B cell (primary cell): Measurements from ENCODE around the gene GPR148. TPM values are rescaled to one million over a fixed set of nuclear protein-coding genes. Genes with fewer than 3 reads are reported as not detected.

Experiments
- ATAC-seq: fragments of 200-7000 bp; cut with Tn5 transposase; one replicate; pipeline ENCODE4 v1.10.0; 2021; ENCODE audit warnings: low read depth, mild to moderate bottlenecking, moderate number of reproducible peaks, moderate library complexity
- CTCF ChIA-PET: fragments of 350-600 bp; sonication (Branson Sonifier 250); formaldehyde crosslinking; loops from one replicate; lab custom pipeline; 2021; ENCODE audit warnings: antibody characterized with exemption, inconsistent platforms; lab: Charles Lee
- POLR2A ChIA-PET: fragments of 350-600 bp; sonication (Branson Sonifier 250); formaldehyde crosslinking; loops from one replicate; lab custom pipeline; 2021; ENCODE audit warnings: antibody characterized with exemption; lab: Charles Lee
- DNase-seq: peaks from one replicate; pipeline ENCODE4 v3.0.0; 2013
- H2AFZ ChIP-seq: 2 replicates; pipeline ENCODE4 v1.6.1; 2012; ENCODE audit warnings: mild to moderate bottlenecking, low read depth, low read length; ENCODE audit not compliant: insufficient read depth, poor library complexity, severe bottlenecking
- H3K27ac ChIP-seq, 2 donors: 1 replicate in 1 of 2; 2 replicates in 1 of 2; pipeline ENCODE4 v1.5.1; 2012 to 2013; ENCODE audit warnings: low read length in 2 of 2, mild to moderate bottlenecking in 2 of 2, moderate library complexity in 1 of 2
- H3K27me3 ChIP-seq, 4 experiments: fragments of 200-600 bp in 1 of 4; sonication (generic) in 1 of 4; replicated peaks in 1 of 4; 1 replicate in 2 of 4; 2 replicates in 2 of 4; pipeline versions ENCODE4 v1.6.1 to v1.7.0; 2013 to 2016; ENCODE audit warnings: low read length in 3 of 4, mild to moderate bottlenecking in 2 of 4, mixed read lengths in 1 of 4, moderate library complexity in 1 of 4; ENCODE audit not compliant: insufficient read depth in 4 of 4, control insufficient read depth in 3 of 4; ENCODE audit errors: control extremely low read depth in 1 of 4
- H3K36me3 ChIP-seq, 2 experiments: replicated peaks in 1 of 2; 1 replicate in 1 of 2; 2 replicates in 1 of 2; pipeline versions ENCODE4 v1.6.1 to v1.7.1; 2013; ENCODE audit warnings: low read length in 1 of 2; ENCODE audit not compliant: insufficient read depth in 2 of 2, control insufficient read depth in 1 of 2; ENCODE audit errors: control extremely low read depth in 1 of 2, extremely low read depth in 1 of 2
- H3K4me1 ChIP-seq, 2 donors: fragments of 200-600 bp in 1 of 2; sonication (generic) in 1 of 2; 1 replicate in 1 of 2; 2 replicates in 1 of 2; pipeline versions ENCODE4 v1.5.1 to v1.6.1; 2013 to 2017; ENCODE audit warnings: low read length in 2 of 2; ENCODE audit not compliant: control insufficient read depth in 2 of 2, insufficient read depth in 2 of 2
- H3K4me2 ChIP-seq: replicated peaks from 2 replicates; pipeline ENCODE3; 2012; ENCODE audit warnings: mild to moderate bottlenecking, low read depth, low read length; ENCODE audit not compliant: poor library complexity, severe bottlenecking
- H3K4me3 ChIP-seq, 5 experiments: fragments of 200-600 bp in 1 of 5; sonication (generic) in 1 of 5; 1 replicate in 3 of 5; 2 replicates in 2 of 5; pipeline versions ENCODE4 v1.5.1 to v1.7.0; 2011 to 2016; ENCODE audit warnings: low read length in 4 of 5, mild to moderate bottlenecking in 4 of 5, low read depth in 2 of 5, control low read depth in 1 of 5, moderate library complexity in 1 of 5; ENCODE audit not compliant: insufficient read depth in 1 of 5; ENCODE audit errors: control extremely low read depth in 1 of 5, extremely low read depth in 1 of 5
- H3K79me2 ChIP-seq: fragments of 200-600 bp; sonication (generic); one replicate; pipeline ENCODE4 v1.6.0; 2016; ENCODE audit warnings: low read length; ENCODE audit not compliant: control insufficient read depth, insufficient read depth
- H3K9ac ChIP-seq: fragments of 200-600 bp; sonication (generic); 2 replicates; pipeline ENCODE4 v1.6.1; 2017; ENCODE audit warnings: mild to moderate bottlenecking, low read length, moderate library complexity
- H3K9me3 ChIP-seq, 3 donors: one replicate each; pipeline versions ENCODE4 v1.6.1 to v1.7.1; 2013; ENCODE audit warnings: low read length in 2 of 3; ENCODE audit not compliant: control insufficient read depth in 2 of 3, insufficient read depth in 1 of 3; ENCODE audit errors: control extremely low read depth in 1 of 3
- H4K20me1 ChIP-seq: 2 replicates; pipeline ENCODE4 v1.6.0; 2012; ENCODE audit warnings: mild to moderate bottlenecking, low read length; ENCODE audit not compliant: insufficient read depth, control insufficient read depth, poor library complexity, severe bottlenecking
- H3K27ac Mint-ChIP-seq: one replicate; pipeline ENCODE4 v1.8.0; 2021; ENCODE audit warnings: mixed read lengths
- H3K27me3 Mint-ChIP-seq: one replicate; pipeline ENCODE4 v1.8.0; 2021; ENCODE audit warnings: mixed read lengths
- H3K4me1 Mint-ChIP-seq: one replicate; pipeline ENCODE4 v1.8.0; 2021; ENCODE audit warnings: mixed read lengths
- H3K4me3 Mint-ChIP-seq: one replicate; pipeline ENCODE4 v1.8.0; 2021; ENCODE audit warnings: mixed read lengths
- H3K9me3 Mint-ChIP-seq: one replicate; pipeline ENCODE4 v1.8.0; 2022; ENCODE audit warnings: mixed read lengths; ENCODE audit not compliant: insufficient read depth
- EZH2 ChIP-seq: IDR thresholded peaks from 2 replicates; pipeline ENCODE4 v1.6.1; 2012; ENCODE audit warnings: borderline replicate concordance, low read depth, mild to moderate bottlenecking, moderate library complexity, low read length; ENCODE audit not compliant: insufficient read depth, poor library complexity, severe bottlenecking
- WGBS: methylation state at CpG from one replicate; pipeline ENCODE4 v1.1.5; 2013; ENCODE audit warnings: missing lambda C conversion rate; ENCODE audit not compliant: insufficient coverage; 5-methylcytosine and 5-hydroxymethylcytosine counted together
- intact Hi-C: fragments of 100-400 bp; cut with micrococcal nuclease; formaldehyde crosslinking; loops from one replicate; pipeline ENCODE4 v1.10.0; 2022
- polyA plus RNA-seq: library from polyadenylated mRNA; depleted of rRNA; stranded (reverse); fragments of >200 nt; gene quantifications from 2 replicates; pipeline ENCODE4 v1.2.3, GENCODE V29; 2012
- total RNA-seq, 2 donors: library from RNA; stranded (reverse); fragments of 120-200 nt in 1 of 2; gene quantifications; 1 replicate in 1 of 2; 2 replicates in 1 of 2; pipeline versions ENCODE4 v1.2.3 to v1.2.4, GENCODE V29; 2013 to 2022
- TF ChIP-seq, protein P1 (sequence below): fragments of 200-600 bp; IDR thresholded peaks from one replicate; pipeline ENCODE4 v1.8.0; 2022; ENCODE audit warnings: antibody characterized with exemption, mild to moderate bottlenecking

Gene GPR148
- total and polyA plus RNA-seq, 2 donors (not counting 1 experiment from before 2014, with no cell fraction given): not detected

GRCh38 chr2:130766037-130766436 is 37.2 kb downstream of the GPR148 start:
- WGBS: 91% methylated on average over 5 of the region's 7 CpGs
- H3K4me1 Mint-ChIP-seq: no peaks in the 10 kb centered on the region
- no peaks in the 10 kb centered on the region for H3K79me2 ChIP-seq
- no peaks in the 10 kb centered on the region for H3K4me1 ChIP-seq
- TF ChIP-seq, protein P1, sequence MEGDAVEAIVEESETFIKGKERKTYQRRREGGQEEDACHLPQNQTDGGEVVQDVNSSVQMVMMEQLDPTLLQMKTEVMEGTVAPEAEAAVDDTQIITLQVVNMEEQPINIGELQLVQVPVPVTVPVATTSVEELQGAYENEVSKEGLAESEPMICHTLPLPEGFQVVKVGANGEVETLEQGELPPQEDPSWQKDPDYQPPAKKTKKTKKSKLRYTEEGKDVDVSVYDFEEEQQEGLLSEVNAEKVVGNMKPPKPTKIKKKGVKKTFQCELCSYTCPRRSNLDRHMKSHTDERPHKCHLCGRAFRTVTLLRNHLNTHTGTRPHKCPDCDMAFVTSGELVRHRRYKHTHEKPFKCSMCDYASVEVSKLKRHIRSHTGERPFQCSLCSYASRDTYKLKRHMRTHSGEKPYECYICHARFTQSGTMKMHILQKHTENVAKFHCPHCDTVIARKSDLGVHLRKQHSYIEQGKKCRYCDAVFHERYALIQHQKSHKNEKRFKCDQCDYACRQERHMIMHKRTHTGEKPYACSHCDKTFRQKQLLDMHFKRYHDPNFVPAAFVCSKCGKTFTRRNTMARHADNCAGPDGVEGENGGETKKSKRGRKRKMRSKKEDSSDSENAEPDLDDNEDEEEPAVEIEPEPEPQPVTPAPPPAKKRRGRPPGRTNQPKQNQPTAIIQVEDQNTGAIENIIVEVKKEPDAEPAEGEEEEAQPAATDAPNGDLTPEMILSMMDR: no peak
- TF ChIP-seq EZH2: no peak
- ATAC-seq: no peak
- H3K27me3 ChIP-seq: peaks cover 0 to 5% (median 0%) of the 10 kb centered on the region in 4 experiments
- no peak overlapping the region for H3K4me3 Mint-ChIP-seq
- H3K4me2 ChIP-seq: no peak overlapping the region
- ChIA-PET CTCF (no interaction called here), POLR2A (no interaction called here)
- H3K4me3 ChIP-seq: no peak overlapping the region
- no peak overlapping the region for H3K27ac Mint-ChIP-seq
- H4K20me1 ChIP-seq: no peaks in the 10 kb centered on the region
- H3K9me3 ChIP-seq: peaks cover 0 to 3% (median 0%) of the 10 kb centered on the region in 3 donors
- H3K36me3 ChIP-seq: no peaks in the 10 kb centered on the region
- no peak for DNase-seq
- no peaks in the 10 kb centered on the region for H3K9me3 Mint-ChIP-seq
- H3K27ac ChIP-seq: no peak overlapping the region
- no peak overlapping the region for H3K9ac ChIP-seq
- peaks cover 11% of the 10 kb centered on the region for H3K27me3 Mint-ChIP-seq
- intact Hi-C loops: no loop called here
- H2AFZ ChIP-seq: no peak overlapping the region

DNA sequence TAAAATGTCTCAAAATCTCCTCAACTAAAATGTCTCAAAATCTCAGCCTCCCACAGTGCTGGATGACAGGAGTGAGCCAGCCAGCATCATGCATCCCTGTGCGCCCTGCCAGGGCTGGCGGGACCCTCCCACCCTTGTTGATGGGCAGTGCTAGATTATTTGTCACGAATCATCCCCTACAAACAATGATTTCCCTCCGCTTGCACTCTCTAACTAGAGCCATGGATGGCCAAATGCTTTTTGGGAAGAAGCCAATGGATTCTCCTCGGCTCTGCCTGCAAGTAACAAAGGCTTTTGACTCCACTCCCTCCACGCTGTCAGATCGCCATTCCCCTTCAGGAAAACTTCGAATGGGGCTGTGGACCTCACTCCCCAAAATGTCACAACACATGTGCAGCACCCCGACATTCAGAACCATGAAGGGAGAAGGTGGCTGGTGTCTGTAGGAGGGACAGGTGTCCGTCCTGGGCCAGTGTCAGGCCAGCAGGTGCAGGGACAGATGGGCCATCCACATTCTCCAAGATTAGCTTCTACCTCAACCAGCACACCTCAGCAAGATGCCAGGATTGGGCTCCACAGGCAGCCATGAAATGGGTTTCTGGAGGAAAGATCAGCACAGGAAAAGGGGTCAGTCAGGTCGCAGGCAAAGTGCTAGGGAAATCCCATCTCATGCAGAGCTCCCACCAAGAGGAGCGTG is 38.0 kb downstream of the GPR148 start:
- Histone ChIP-seq H3K36me3 (no peaks in the 10 kb centered on the region), H2AFZ (no peak overlapping the region), H3K4me3 (no peak overlapping the region), H3K4me1 (no peaks in the 10 kb centered on the region), H3K27me3 (peaks cover 0 to 5% (median 0%) of the 10 kb centered on the region in 4 experiments), H3K79me2 (no peaks in the 10 kb centered on the region), H3K9me3 (peaks cover 0 to 3% (median 0%) of the 10 kb centered on the region in 3 donors), H3K27ac (no peak overlapping the region), H3K4me2 (no peak overlapping the region), H4K20me1 (no peaks in the 10 kb centered on the region), H3K9ac (no peak overlapping the region)
- H3K9me3 Mint-ChIP-seq: no peaks in the 10 kb centered on the region
- no peak overlapping the region for H3K4me3 Mint-ChIP-seq
- ChIA-PET POLR2A (no interaction called here), CTCF (no interaction called here)
- 88% methylated on average over 10 of the region's 12 CpGs for WGBS
- H3K27me3 Mint-ChIP-seq: peaks cover 7% of the 10 kb centered on the region
- no peaks in the 10 kb centered on the region for H3K4me1 Mint-ChIP-seq
- H3K27ac Mint-ChIP-seq: no peak overlapping the region
- no peak for DNase-seq
- ATAC-seq: no peak
- intact Hi-C loops: no loop called here
- TF ChIP-seq EZH2: no peak
- TF ChIP-seq, protein P1: no peak
